ENCODE results near the gene BTBD9. TPM values are rescaled to one million over a fixed set of nuclear protein-coding genes. Genes with fewer than 3 reads are reported as not detected.

BTBD9 gene
- total RNA-seq, 4 donors from 2014 or later = 10.8 to 26.3 (median 15.3) TPM

GRCh38 chr6:38527371-38527770, 112.4 kb downstream of the BTBD9 start:
- ATAC-seq (ENCODE audit: low FRiP score) (no peak), DNase-seq (ENCODE audit: low spot score) (no peak)
- TF ChIP-seq CTCF (IDR thresholded peaks at IDR 0.05) = no peak

GRCh38 chr6:38525888-38526287, 113.8 kb downstream of the BTBD9 start:
- no peak for TF ChIP-seq CTCF (IDR thresholded peaks at IDR 0.05)
- ATAC-seq (ENCODE audit: low FRiP score) = no peak
- DNase-seq (ENCODE audit: low spot score) = no peak

- DNase-seq (ENCODE audit: low spot score) (no peak), ATAC-seq (ENCODE audit: low FRiP score) (no peak)
- TF ChIP-seq CTCF (IDR thresholded peaks at IDR 0.05) = no peak
These were observed 115.1 kb downstream of the BTBD9 start for GRCh38 chr6:38524436-38525145.

- no peak for TF ChIP-seq CTCF (IDR thresholded peaks at IDR 0.05)
- no peak for ATAC-seq (ENCODE audit: low FRiP score)
- DNase-seq (ENCODE audit: low spot score) = no peak
These were observed 117.4 kb downstream of the BTBD9 start for GRCh38 chr6:38522322-38522721.

- ATAC-seq (ENCODE audit: low FRiP score) (no peak), DNase-seq (ENCODE audit: low spot score) (no peak)
- no peak for TF ChIP-seq CTCF (IDR thresholded peaks at IDR 0.05)
These were observed 121.0 kb downstream of the BTBD9 start for GRCh38 chr6:38518511-38519304.

- ATAC-seq (ENCODE audit: low FRiP score) = no peak
- no peak for DNase-seq (ENCODE audit: low spot score)
- no peak for TF ChIP-seq CTCF (IDR thresholded peaks at IDR 0.05)
These were observed 122.7 kb downstream of the BTBD9 start for GRCh38 chr6:38517005-38517404.

GRCh38 chr6:38514399-38514798, 125.3 kb downstream of the BTBD9 start:
- DNase-seq (ENCODE audit: low spot score) = no peak
- ATAC-seq (ENCODE audit: low FRiP score) = no peak
- TF ChIP-seq CTCF (IDR thresholded peaks at IDR 0.05) = no peak
